Measurements from ENCODE around the gene SPTB.

SPTB gene

DNA sequence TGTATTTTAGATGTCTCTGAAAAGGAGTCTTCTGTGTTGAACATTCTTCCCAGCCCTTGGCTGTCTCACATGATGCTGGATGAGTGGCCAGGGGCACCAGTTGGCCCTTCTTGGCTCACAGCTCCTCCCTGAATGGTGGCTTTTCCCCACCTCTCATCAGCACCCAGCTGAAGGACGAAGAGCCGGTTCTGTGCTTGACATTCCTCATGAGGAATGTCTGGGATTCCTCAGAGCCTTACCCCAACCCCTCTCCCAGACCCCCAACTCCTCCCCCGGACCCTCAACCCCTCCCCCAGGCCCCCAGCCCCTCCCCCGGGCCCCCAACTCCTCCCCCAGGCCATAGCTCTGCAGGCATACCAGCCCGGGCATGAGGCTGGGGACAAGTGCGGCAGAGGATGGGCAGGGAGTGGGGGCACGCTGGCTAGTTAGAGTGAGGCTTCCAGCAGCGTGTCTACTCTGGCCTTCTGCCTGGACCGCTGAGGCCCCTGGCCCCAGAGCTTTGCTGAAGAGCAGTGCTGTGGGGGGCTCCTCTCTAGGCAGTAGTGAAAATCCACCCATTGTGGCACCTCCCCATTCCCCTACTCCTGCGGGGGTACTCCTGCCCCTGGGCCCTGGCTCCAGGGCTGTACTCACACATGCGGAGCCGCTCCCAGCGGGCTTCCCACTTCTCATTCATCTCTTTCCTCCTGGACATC, 111.2 kb downstream of the SPTB start:
- DNase-seq (ENCODE audit: extremely low read depth in 1 of 2, low read depth in 1 of 2) = no peak

DNA sequence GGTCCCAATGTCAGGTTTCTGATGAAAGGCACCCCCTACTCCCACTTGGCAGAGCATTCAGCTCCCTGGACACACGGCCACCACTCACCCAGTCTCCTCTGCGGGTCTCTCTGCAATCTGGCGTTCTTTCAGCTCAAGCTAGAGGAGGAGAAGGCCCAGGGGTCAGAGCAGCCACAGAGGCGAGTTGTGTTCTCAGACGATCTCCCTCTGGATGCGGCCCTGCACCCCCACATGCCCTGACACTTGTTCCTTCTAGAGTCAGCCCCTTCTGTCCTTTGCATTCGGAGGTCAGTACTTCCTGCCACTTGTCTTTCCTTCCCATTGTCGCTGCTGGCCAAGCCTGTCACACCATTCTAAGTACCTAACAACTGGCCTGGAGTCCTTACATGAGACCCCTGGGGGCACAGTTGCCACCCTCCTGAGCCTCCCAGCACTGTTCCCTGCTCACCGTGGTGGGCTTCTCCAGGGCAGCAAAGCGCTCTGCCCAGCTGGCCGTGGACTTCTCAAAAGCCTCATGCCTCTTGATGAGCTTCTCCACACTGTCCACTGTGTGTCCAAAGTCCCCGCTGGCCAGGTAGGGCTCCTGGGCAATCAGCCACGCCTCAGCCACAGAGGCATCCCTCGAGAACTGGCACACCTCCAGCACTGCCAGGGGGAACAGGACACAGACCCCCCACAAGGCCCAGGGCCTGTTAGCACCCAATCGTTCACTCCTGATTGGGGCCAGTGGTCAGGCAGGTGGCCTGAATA, 112.3 kb downstream of the SPTB start:
- no peak for DNase-seq (ENCODE audit: extremely low read depth in 1 of 2, low read depth in 1 of 2)

DNA sequence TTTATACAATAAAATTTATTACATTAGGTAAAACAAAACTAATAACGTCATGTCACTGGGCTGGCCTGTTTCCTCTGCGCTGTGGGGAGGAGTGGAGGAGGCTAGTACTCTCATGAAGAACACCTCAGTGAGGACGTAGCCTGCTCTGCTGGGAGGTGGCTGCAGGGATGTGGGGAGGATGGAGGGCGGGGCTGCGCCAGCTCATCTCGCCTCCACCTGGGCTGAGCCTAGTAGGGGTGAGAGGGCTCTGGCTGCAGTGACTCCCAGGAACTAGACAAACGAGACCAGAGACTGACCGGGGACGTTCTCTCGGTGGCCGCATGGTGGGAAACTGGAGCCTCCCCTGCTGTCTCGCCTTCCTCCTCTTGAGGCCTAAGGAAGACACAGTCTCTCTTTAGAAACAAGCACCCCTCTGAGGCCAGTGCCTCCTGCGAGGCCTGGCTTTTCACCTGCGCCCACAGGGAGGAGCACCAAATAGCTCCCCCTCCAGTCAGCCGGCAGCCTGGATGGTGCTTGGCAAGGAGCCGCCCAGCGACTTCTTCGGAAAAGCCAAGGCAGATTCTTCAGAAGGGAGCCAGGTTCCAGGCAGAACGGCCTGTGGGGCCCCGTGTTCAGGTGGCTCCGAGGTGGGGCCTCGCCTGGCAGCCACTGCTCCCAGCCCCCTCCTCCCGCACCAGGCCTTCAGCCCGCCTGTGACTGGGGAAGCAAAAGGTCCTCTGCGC, 113.1 kb downstream of the SPTB start:
- DNase-seq (ENCODE audit: extremely low read depth in 1 of 2, low read depth in 1 of 2) = no peak

DNA sequence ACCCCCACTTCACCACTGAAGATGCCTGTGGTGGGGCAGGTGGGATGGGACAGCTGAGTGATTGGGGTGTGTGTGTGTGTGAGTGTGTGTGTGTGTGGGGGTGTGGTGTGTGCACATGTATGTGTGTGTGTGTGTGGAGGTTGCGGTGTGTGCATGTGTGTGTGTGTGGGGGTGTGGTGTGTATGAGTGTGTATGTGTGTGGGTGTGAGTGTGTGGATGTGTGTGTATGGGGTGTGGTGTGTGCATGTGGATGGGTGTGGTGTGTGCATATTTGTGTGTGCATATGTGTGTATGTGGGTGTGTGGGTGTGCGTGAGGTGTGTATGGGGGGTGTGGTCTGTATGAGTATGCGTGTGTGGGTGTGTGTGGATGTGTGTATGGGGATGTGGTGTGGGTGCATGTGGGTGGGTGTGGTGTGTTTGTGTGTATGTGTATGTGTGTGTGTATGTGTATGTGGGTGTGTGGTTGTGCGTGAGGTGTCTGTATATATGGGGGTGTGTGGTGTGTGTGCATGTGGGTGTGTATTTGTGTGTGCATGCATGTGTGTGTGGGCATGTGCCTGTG, 113.9 kb downstream of the SPTB start:
- DNase-seq (ENCODE audit: extremely low read depth in 1 of 2, low read depth in 1 of 2) = no peak

DNA sequence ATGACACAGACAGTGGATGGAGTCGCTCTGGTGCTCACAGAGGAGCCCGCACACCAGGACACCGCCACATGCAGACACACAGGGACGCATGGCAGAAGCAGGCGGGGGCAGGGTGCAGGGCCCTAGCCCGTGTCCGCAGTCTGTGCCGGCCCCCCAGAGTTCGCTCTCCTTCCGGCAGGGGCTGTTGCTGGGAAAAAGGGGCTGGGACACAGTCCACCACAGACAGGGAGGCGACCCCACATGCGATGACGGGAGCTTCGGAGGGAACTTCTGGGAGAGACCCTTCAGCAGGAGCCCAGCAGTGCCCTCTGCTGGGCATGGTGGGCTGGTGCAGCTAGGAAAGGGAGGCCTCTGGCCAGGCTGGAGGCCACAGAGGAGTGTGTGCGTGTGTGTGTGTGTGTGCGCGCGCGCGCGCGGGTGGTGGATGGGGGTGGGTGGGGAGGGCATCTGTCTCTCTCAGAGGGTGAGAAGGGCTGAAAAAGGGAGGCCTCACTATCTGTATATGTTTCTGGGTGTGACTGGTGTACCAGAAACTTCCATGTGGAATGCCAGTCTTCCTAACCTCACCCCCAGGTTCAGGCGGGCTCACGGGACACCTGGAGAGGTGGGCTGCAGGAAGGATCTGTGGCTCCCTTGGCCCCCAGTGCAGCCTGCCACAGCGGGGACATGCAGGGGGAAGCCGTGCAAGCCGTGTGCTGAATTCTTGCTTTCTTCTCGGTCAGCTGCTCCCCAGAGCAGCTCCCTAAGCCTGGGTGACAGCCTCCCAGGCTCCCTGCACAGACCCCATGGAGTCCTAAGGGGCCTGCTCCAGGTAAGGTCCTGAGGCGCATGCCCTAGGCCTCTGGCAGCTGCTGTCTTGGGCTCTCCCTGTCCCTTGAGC, 114.8 kb downstream of the SPTB start:
- peak; percentile 18 to 39 for DNase-seq (ENCODE audit: extremely low read depth in 1 of 2, low read depth in 1 of 2)

DNA sequence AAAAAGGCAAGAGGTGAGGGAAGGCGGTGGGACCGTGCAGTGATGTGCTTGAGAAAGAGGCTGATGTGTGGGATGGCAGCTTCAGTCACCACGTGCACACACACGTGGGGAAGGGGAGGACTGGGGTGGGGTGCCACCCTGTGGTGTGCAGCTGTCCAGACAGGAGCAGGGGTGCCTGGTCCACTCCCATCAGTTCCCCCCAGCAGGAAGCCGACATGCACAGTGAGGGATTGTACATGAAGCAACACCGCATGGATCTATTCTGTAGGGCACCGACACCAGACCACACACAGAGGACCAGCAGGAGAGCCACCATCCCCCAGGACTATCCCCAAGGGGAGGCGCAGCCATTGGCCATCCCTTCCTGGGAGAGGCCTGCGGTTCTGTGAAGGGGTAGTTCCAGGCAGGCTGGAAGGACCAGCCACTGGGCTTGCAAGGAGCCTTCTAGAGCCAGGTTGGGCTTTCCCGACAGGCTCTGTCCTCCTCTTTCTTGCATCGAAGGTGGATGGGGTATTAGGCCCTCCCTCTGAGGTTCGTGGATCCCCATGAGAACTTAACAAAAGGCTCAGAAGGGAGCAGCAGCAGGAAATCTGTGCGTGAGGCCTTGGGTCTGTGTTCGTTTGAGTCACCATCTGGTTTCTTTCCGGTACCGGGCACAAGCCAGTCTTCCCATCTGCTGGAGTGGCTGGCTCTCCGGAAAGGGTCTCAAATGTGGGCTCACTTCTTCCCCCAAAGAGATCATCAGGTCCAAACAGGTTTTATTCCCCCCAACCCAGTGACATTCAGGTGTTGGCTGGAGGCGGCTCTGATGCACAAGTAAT, 115.7 kb downstream of the SPTB start:
- no peak for DNase-seq (ENCODE audit: extremely low read depth in 1 of 2, low read depth in 1 of 2)

DNA sequence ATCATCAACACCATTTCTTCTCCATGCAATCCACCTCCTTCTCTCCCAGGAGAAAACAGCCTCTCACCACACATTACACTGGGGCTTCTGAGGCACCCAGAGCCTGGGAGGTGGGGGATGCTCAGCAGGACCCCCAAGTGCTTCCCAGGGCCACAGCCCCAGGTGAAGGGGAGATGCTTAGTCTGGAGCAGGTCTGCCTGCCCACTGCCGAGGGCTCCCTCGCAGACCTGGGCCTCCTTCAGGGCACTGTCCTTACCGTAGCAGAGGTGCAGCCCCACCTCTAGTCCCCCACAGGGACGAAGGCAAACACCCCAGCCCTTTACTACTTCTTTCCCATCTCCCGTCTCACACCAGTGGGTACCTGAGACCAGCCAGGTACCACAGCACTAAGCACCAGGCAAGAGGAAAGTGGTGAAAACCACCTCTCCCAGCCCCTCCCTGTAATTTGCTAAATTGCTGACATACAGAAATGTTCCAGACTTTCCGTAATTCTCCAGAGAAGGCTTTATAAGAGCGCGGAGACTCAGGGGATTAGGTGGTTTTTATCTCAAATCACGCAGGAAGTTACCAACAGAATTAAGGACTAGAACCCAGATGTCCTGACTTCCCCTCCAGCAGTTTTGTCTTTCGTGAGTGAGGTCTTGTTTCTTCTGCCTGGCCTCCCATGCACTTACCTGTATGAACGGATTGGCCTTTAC, 116.5 kb downstream of the SPTB start:
- no peak for DNase-seq (ENCODE audit: extremely low read depth in 1 of 2, low read depth in 1 of 2)

DNA sequence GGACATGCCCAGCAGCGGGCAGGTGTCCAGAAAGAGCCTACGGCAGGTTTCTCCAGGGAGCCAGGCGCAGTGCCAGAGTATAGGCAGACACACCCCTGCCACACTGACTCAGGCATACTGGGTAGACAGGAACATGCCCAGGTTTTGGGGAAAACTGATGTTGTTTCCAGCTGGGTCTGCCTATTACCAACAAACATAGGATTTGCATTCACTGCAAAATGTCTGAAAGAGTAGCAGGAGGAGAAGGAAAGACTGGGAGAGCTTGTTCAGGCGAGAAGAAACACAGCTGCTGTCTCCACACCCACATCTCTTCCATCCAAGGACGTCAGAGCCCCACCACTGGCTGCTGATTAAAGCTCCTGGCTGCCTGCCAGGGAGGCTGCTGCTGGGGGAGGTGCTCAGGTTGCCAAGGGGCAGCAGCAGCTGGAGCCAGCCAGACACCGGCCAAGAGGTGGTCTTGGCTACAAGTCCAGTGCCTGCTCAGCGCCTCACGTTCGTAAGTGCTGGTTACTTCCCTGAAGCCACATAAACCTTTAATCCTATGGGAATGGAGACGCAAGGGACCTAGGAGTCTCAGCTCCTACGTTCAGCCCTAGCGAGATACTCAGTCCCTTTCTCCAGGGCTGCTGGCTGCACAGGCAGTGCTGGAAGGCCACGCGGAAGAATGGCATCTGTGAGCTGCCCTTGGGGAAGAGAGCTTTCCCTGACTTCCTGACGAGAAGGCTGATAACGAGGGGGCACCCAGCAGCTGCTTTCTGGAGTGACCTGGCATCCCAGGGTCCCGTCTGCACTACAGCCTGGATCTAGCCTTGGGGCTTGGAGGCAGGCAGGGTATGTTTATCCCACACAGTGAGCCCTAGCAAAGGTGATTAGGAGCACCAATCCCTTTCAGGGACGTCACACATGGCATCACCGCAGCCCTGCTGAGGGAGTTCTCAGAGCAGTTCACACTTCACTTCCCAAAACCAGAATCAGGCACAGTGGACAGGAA, 117.4 kb downstream of the SPTB start:
- DNase-seq (ENCODE audit: extremely low read depth in 1 of 2, low read depth in 1 of 2) = peak in 1 of 2 donors; percentile 30

DNA sequence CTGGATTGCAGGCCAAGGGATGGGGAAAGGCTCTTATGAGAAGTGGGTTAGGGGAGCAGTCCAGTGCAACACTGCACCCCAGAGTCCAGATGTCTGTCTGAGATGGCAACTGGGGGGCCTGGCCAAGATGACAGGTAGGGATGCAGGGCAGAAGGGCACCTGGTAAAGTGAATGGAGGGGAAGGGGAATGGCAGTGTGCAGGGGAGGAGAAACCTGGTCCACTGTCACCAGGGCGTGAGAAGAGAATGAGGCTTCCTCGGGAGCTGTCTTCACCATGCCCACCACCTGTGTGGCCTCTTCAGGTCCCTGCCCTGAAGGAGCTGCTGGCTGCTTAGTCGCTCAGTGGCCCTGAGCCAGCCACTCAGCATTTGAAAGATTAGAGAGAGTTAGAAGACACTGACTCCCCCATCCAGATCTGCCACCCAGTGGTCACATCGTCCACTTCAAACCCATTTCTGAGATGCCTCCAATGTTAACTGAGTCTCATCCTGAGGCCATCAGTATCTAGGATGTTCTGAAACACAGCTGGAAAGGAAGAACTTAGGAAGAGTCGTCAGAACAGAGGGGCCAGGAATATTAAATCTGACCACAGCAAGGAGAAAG, 118.2 kb downstream of the SPTB start:
- DNase-seq (ENCODE audit: extremely low read depth in 1 of 2, low read depth in 1 of 2) = no peak

DNA sequence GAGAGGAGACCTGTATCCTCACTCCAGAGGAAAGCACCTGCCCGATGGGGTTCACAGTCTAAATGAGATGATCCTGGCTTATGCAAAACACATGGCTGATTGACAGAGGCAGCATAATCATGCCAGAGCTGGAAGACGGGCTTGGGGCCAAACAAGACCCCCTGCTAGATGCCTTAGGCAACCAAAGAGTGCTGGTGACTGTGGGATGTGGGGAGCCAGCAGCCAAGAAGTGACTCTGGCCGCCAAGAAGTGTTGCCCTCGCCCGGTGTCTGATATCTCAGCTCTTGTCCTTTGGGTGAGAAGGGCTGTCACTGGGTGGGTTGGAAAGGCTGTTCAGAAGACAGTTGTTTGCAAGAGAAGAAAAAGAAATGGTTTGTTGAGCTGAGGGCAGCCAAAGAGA, 118.8 kb downstream of the SPTB start:
- no peak for DNase-seq (ENCODE audit: extremely low read depth in 1 of 2, low read depth in 1 of 2)

DNA sequence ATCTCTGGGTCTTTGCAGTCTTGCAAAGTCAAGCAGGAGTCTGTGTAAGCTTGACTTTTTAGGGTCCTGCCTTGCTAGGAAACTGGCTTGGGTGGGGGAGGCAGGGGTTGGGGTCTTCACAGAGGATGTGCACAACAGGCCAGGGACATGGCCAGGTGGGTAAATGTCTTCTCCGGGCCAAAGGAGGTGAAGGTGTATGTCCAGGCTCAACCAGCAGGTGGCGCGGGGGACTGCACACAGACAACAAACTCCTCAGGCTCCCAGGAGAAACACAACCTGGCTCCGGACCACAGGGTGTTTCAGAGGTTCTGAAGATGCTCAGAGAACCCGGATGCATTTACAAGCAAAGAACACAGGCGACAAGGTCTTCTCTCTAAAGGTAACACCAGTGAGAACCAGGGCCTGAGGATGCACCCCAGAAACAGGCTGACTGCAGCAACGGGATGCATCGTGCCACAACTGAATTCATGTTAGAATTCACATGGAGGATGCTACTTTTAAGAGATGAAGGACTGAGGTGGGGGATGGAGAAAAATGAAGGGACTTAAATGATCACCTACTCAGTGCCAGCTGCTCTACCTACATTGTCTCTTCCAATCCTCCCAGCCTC, 119.5 kb downstream of the SPTB start:
- DNase-seq (ENCODE audit: extremely low read depth in 1 of 2, low read depth in 1 of 2) = peak in 1 of 2 donors; percentile 40

DNA sequence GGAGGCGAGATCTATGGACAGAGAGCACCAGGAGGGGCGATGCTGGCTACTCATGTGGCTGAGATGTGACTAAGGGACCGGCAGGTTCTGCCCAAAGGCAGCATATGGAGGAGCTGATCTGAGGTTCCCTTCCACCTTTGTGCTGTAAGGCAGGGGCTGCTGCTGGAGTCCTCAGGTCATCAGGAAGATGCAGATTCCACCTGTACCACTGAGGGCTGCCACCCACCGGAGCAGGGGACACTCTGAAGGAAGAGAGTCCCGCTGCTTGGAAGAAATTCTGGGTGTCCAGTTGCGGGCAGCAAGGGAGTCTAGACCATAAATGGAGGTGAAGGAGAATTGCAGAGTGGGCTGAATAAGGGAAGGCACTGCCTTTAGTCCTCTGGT, 120.2 kb downstream of the SPTB start:
- DNase-seq (ENCODE audit: extremely low read depth in 1 of 2, low read depth in 1 of 2) = no peak

DNA sequence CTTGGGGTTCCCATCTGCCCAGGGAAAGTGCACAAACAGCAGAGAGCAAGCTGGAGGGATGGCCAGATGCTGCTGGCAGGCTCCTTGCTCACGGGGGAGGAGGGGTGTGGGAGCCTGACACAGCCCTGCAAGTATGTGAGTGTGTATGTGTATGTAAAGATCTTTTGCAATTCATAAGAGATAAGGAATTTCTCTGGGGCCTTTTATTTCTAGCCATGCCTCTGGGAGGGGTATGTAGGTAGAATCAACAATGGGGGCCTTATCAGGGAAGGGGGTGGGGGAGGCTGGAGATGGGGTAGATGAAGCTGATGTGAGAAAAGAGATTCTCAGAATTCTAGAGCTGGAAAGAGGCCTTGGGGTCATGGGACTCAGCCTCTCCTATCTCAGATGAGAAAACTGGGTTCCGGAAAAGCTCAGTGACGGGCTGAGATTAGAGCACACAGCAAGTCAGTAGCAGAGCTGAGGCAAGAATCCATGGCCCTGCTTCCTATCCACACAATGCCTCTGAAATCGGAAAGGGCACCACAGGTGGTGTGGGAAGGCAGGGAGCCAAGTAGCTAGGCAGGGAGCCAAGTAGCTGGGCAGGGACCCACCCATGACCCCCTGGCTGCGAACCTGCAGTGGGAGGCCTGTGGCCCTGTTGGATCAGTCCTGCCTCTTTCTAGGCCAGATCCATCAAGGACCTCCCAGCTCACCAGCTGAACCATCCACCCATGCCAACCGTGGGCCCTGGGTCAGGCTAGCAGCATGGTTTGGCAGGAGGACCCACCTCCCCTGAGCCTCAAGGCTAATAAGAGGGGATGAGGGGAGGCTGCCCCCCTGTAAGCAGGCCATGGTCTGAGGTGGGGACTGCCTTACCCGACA, 120.8 kb downstream of the SPTB start:
- DNase-seq (ENCODE audit: extremely low read depth in 1 of 2, low read depth in 1 of 2) = no peak

DNA sequence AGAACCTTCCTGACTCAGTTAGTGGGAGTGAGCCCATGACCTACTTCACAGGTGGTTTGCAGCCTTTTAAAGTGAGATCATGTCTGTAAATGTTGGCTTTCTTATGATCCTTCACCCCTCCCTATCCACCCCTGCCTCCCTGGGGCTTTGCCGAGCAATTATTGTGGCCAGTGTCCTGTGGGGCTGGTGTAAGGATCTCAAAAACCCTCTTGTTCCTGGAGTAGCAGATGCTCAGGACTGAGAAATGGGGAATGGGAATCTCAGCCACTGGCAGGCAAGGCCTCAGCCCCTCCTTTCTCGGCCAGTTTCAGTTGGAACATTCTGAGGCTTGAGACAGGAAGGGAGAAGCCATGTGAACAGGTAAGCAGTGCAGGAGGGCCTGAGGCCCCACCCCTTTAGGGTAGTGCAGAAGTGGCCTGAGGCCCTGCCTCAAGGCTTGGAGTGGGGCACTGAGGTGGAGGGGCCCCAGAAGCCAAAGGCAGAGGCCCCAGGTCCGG, 121.6 kb downstream of the SPTB start:
- DNase-seq (ENCODE audit: extremely low read depth in 1 of 2, low read depth in 1 of 2) = no peak

DNA sequence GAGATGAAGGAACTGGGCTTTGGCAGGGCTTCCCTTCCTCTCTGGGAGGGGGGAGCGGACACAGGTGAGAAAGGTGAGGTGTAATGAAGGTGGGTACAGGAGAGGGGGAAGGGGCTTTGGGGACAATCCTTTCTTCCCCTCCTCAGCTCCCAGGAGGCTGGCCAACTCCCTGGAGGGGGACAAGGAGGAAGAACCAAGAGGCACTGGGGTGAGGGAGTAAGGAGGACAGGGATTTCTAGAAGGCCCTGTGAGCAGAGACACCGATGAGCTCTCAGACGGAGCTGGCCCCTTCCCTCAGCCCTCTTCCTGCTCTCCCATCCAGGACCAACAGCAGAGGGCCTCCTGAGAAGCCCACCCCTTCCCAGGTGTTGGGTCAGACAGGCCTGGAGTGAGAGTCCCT, 122.1 kb downstream of the SPTB start:
- no peak for DNase-seq (ENCODE audit: extremely low read depth in 1 of 2, low read depth in 1 of 2)

DNA sequence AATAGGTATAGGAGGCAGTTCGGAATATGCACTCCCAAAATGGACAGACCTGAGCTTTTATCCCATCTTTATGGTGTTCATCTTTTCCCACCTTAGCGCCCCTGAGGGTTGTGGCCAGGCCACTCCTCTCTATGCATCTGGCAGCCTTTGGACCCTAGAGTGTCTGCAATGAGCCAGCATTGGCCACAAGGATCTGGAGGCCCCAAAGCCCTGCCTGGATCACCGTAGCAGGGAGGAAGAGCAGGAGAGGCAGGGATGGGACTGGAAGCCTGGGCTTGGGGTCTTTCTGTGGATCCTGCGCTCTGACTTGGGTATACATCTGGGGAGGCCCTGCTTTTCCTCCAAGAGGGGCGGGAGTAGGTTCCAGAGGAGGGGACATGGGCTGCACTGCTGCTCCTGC, 123.0 kb downstream of the SPTB start:
- no peak for DNase-seq (ENCODE audit: extremely low read depth in 1 of 2, low read depth in 1 of 2)

Measured in activated CD8-positive, alpha-beta memory T cell treated with anti-CD3 and anti-CD28 coated beads for 1 hour (primary cell).